ENCODE results near the gene ZSWIM3.
A peak's percentile ranks its signal among the peaks of the same experiment; 100 is the strongest.

GRCh38 chr20:45857114-45857881, at the start of gene ZSWIM3, which contains the start of gene ACOT8:
- TF ChIP-seq POLR2A (IDR thresholded peaks at IDR 0.05; ENCODE audit: low read depth, low read length) (peak; percentile 91), CTCF (IDR thresholded peaks at IDR 0.05; ENCODE audit: extremely low read depth in 1 of 2, insufficient read depth in 1 of 2, low read depth in 1 of 2, low read length in 2 of 2) (no peak), EZH2 (IDR thresholded peaks at IDR 0.05; ENCODE audit: borderline replicate concordance, low read depth, low read length, severe bottlenecking) (no peak), GATA2 (IDR thresholded peaks at IDR 0.05; ENCODE audit: insufficient read depth, insufficient read length, low read depth, low read length) (no peak), POLR2AphosphoS5 (IDR thresholded peaks at IDR 0.05; ENCODE audit: insufficient read depth, low read depth, low read length) (peak; percentile 75)
